Measurements from ENCODE around the gene NVL. TPM values are rescaled to one million over a fixed set of nuclear protein-coding genes. Genes with fewer than 3 reads are reported as not detected.
"Not testable (repeated sequence)": the region's sequence is repeated elsewhere in the genome, so short reads cannot be mapped to it uniquely, and the experiment has no call there.

Gene NVL
- total and polyA plus RNA-seq, 2 donors from 2014 or later = 16.3 to 24.0 TPM

DNA sequence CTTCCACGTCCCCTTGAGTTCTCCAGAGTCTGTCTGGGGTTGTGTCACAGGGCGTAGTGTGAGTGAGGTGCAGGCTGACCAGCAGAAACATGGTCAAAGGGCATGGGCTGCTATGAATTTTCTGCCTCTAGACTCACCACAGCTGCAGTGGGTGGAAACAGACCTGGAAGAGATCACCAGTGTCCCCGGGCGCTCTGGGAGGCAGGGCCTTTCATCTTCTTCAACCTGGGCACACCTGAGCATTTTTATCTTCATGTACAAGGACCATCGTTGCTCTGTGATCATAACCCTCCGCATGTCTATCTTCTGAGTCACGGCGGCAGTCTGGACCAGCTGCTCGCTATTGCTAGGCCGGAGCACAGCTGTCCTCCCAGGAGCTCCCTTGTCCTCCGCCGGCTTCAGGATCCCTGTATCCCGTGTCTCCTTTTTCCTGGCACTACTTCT, 117.3 kb downstream of the NVL start:
- peak overlapping the region in 1 of 2 donors; percentile 9 for H3K27ac ChIP-seq (ENCODE audit: low read depth in 2 of 2, low read length in 2 of 2)
- TF ChIP-seq, protein P1, sequence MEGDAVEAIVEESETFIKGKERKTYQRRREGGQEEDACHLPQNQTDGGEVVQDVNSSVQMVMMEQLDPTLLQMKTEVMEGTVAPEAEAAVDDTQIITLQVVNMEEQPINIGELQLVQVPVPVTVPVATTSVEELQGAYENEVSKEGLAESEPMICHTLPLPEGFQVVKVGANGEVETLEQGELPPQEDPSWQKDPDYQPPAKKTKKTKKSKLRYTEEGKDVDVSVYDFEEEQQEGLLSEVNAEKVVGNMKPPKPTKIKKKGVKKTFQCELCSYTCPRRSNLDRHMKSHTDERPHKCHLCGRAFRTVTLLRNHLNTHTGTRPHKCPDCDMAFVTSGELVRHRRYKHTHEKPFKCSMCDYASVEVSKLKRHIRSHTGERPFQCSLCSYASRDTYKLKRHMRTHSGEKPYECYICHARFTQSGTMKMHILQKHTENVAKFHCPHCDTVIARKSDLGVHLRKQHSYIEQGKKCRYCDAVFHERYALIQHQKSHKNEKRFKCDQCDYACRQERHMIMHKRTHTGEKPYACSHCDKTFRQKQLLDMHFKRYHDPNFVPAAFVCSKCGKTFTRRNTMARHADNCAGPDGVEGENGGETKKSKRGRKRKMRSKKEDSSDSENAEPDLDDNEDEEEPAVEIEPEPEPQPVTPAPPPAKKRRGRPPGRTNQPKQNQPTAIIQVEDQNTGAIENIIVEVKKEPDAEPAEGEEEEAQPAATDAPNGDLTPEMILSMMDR (IDR thresholded peaks at IDR 0.05; ENCODE audit: borderline replicate concordance, extremely low read depth, insufficient read depth) = no peak
- DNase-seq = no peak
- H3K4me3 ChIP-seq (ENCODE audit: low read length in 3 of 3) = no peak overlapping the region
- FAIRE-seq = no peak
- H3K36me3 ChIP-seq (ENCODE audit: control insufficient read depth in 2 of 3, insufficient read depth in 3 of 3, low read length in 3 of 3) = no peaks in the 10 kb centered on the region
- intact Hi-C loops (cut with DNase I) = no loop called here
- H3K27me3 ChIP-seq (ENCODE audit: control insufficient read depth, insufficient read depth, low read length) = no peaks in the 10 kb centered on the region
- H3K9me3 ChIP-seq (ENCODE audit: control insufficient read depth in 2 of 3, insufficient read depth in 1 of 3, low read length in 3 of 3) = no peaks in the 10 kb centered on the region
- no peak overlapping the region for H3K9ac ChIP-seq (ENCODE audit: low read length in 3 of 3)
- H3K4me1 ChIP-seq (ENCODE audit: control insufficient read depth in 2 of 3, insufficient read depth in 2 of 3, low read depth in 1 of 3, low read length in 3 of 3) = peaks cover 2 to 15% (median 4%) of the 10 kb centered on the region in 3 donors

DNA sequence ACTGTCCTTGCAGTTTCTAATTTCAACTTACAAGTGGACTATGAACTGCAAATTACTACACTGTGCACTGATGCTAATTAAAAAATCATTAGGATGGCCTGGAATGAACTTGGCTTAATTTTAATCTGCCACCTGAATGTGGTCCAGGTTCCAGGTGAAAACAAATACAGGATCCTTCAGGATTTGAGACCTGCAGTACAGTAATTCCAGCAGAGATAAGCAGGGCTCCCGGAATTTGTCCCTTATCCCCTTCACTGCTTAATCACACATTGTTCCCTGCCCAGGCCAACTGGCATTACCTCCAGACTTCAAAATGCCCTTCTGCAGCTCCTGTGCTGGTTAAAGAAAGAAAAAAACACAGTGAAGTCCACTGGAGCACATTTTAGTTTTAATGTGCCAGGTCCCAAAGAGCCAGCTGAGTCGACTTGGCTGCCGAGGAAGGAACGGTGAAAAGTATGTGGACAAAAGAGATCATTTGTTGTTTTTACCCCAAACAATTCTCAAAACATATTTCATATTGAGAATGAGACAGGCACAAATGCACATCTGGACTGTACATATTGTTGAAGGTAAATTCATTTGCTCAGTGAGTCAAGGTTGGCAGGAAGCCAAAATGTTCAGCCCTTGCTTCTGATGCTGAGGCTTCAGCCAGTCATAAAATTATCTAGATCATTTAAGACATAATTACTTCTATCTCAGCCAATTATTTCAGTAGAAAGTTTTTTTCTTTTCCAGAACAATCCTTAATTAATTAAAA, 118.6 kb downstream of the NVL start:
- H3K36me3 ChIP-seq (ENCODE audit: control insufficient read depth in 2 of 3, insufficient read depth in 3 of 3, low read length in 3 of 3) = no peaks in the 10 kb centered on the region
- peaks cover 2 to 15% (median 4%) of the 10 kb centered on the region in 3 donors for H3K4me1 ChIP-seq (ENCODE audit: control insufficient read depth in 2 of 3, insufficient read depth in 2 of 3, low read depth in 1 of 3, low read length in 3 of 3)
- no peaks in the 10 kb centered on the region for H3K9me3 ChIP-seq (ENCODE audit: control insufficient read depth in 2 of 3, insufficient read depth in 1 of 3, low read length in 3 of 3)
- no peak overlapping the region for H3K4me3 ChIP-seq (ENCODE audit: low read length in 3 of 3)
- H3K27me3 ChIP-seq (ENCODE audit: control insufficient read depth, insufficient read depth, low read length) = no peaks in the 10 kb centered on the region
- no peak for FAIRE-seq
- peak overlapping the region in 1 of 2 donors; percentile 38 for H3K27ac ChIP-seq (ENCODE audit: low read depth in 2 of 2, low read length in 2 of 2)
- H3K9ac ChIP-seq (ENCODE audit: low read length in 3 of 3) = no peak overlapping the region
- peak in 2 of 5 donors; percentile 46 to 69 for DNase-seq
- TF ChIP-seq, protein P1 (IDR thresholded peaks at IDR 0.05; ENCODE audit: borderline replicate concordance, extremely low read depth, insufficient read depth) = no peak
- intact Hi-C loops (cut with DNase I) = no loop called here

DNA sequence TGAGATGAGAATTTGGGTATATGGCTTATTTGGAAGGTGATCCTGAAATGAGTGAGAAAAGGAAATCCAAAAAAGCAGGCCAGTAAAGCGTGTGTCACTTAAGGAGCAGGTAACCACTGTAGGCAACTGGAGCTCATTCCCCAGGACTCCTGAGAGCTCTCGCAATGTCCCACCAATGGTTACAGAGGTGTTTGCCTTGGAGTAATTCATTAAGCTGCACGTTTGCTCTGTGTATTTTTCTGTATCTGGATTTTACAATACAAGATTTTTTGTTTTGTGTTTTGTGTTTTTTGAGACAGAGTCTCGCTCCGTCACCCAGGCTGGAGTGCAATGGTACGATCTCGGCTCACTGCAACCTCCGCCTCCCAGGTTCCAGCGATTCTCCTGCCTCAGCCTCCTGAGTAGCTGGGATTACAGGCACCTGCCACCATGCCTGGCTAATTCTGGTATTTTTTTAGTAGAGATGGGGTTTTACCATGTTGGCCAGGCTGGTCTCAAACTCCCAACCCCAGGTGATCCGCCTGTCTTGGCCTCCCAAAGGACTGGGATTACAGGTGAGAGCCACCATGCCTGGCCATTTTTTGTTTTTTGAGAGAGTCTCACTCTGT, 123.9 kb downstream of the NVL start:
- DNase-seq; H3K9ac ChIP-seq (ENCODE audit: low read length in 3 of 3); H3K9me3 ChIP-seq (ENCODE audit: control insufficient read depth in 2 of 3, insufficient read depth in 1 of 3, low read length in 3 of 3); H3K27ac ChIP-seq (ENCODE audit: low read depth in 2 of 2, low read length in 2 of 2); FAIRE-seq; intact Hi-C loops (cut with DNase I); H3K4me3 ChIP-seq (ENCODE audit: low read length in 3 of 3); H3K36me3 ChIP-seq (ENCODE audit: control insufficient read depth in 2 of 3, insufficient read depth in 3 of 3, low read length in 3 of 3); H3K27me3 ChIP-seq (ENCODE audit: control insufficient read depth, insufficient read depth, low read length): not testable (repeated sequence)
- H3K4me1 ChIP-seq (ENCODE audit: control insufficient read depth in 2 of 3, insufficient read depth in 2 of 3, low read depth in 1 of 3, low read length in 3 of 3) = peaks cover 0 to 17% (median 12%) of the 10 kb centered on the region in 3 donors

DNA sequence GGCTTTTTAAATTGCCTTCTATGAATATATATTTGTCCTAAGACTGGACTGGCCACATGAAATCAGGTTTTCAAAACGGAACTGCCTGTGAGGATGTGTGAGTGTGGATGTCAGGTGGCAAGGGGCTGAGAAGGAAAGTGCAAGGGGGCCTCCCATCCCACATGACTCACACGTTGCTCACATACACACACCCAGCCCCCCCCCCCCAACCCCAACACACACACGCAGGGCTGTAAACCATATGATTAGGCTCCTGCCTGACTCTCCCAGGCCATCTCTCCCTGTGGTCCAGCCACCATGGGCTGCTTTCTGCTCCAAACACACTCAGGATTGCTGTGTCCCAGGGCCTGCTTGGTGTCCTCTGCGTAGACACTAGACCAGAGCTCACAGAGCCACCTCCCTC, 124.5 kb downstream of the NVL start:
- no peaks in the 10 kb centered on the region for H3K9me3 ChIP-seq (ENCODE audit: control insufficient read depth in 2 of 3, insufficient read depth in 1 of 3, low read length in 3 of 3)
- DNase-seq (peak in 2 of 5 donors; percentile 29 to 47), FAIRE-seq (no peak)
- H3K27me3 ChIP-seq (ENCODE audit: control insufficient read depth, insufficient read depth, low read length) = no peaks in the 10 kb centered on the region
- peak overlapping the region in 1 of 2 donors; percentile 4 for H3K27ac ChIP-seq (ENCODE audit: low read depth in 2 of 2, low read length in 2 of 2)
- H3K9ac ChIP-seq (ENCODE audit: low read length in 3 of 3) = no peak overlapping the region
- intact Hi-C loops (cut with DNase I) = no loop called here
- peaks cover 0 to 14% (median 13%) of the 10 kb centered on the region in 3 donors for H3K4me1 ChIP-seq (ENCODE audit: control insufficient read depth in 2 of 3, insufficient read depth in 2 of 3, low read depth in 1 of 3, low read length in 3 of 3)
- H3K36me3 ChIP-seq (ENCODE audit: control insufficient read depth in 2 of 3, insufficient read depth in 3 of 3, low read length in 3 of 3) = no peaks in the 10 kb centered on the region
- H3K4me3 ChIP-seq (ENCODE audit: low read length in 3 of 3) = no peak overlapping the region
- TF ChIP-seq, protein P1 (IDR thresholded peaks at IDR 0.05; ENCODE audit: borderline replicate concordance, extremely low read depth, insufficient read depth) = no peak
